Adrenal gland (tissue), 5 donors: ENCODE data around the gene CC2D2B.

Experiments
- POLR2A ChIP-seq, 2 donors: fragments of 450-650 bp; IDR thresholded peaks; one replicate each; pipeline ENCODE4 v1.6.1; 2017; ENCODE audit warnings: antibody characterized with exemption in 2 of 2, mild to moderate bottlenecking in 2 of 2, moderate library complexity in 1 of 2
- TF ChIP-seq, protein P1 (sequence below), 6 experiments: fragments of 450-650 bp in 4 of 6; fragments of 200-600 bp in 2 of 6; sonication (generic) in 1 of 6; IDR thresholded peaks; 1 replicate in 5 of 6; 2 replicates in 1 of 6; pipeline versions ENCODE4 v1.5.1 to v1.8.0; 2016 to 2021; ENCODE audit warnings: antibody characterized with exemption in 6 of 6, mild to moderate bottlenecking in 2 of 6, moderate library complexity in 1 of 6
- donor health status: DM: no; HTN: no; CAD: no.

DNA sequence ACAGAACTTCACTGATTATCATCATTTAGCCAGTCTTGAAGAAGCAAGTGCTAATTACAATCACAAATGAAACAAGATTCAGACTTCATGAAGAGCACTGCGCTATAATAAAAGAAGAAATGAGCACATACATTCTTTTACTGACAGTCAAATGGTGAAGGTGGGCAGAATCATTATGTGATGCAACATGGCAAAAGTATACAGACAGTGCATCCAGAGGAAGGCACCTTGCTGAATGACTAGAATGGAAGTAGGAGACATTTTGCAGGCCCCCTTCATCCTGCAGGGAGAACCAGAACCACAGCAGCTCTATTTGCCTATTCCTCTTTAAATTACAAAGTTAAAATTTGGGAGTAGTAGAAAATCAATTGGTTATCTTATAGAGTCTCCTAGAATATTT lies 31.0 kb upstream of the CC2D2B start:
- TF ChIP-seq, protein P1, sequence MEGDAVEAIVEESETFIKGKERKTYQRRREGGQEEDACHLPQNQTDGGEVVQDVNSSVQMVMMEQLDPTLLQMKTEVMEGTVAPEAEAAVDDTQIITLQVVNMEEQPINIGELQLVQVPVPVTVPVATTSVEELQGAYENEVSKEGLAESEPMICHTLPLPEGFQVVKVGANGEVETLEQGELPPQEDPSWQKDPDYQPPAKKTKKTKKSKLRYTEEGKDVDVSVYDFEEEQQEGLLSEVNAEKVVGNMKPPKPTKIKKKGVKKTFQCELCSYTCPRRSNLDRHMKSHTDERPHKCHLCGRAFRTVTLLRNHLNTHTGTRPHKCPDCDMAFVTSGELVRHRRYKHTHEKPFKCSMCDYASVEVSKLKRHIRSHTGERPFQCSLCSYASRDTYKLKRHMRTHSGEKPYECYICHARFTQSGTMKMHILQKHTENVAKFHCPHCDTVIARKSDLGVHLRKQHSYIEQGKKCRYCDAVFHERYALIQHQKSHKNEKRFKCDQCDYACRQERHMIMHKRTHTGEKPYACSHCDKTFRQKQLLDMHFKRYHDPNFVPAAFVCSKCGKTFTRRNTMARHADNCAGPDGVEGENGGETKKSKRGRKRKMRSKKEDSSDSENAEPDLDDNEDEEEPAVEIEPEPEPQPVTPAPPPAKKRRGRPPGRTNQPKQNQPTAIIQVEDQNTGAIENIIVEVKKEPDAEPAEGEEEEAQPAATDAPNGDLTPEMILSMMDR (IDR thresholded peaks at IDR 0.05), result no peak
- TF ChIP-seq POLR2A (IDR thresholded peaks at IDR 0.05), result no peak
